Jurkat, Clone E6-1 (cell line): ENCODE results near the gene PPARGC1A.

Experiments used
- DNase-seq: peaks from one replicate; pipeline ENCODE4 v3.0.0-alpha.2; 2011; ENCODE audit warnings: low read depth, low spot score
- H3K4me3 ChIP-seq: 2 replicates; pipeline ENCODE4 v1.5.1; 2011; ENCODE audit warnings: mild to moderate bottlenecking, low read length, control low read depth, moderate library complexity

The PPARGC1A gene

DNA sequence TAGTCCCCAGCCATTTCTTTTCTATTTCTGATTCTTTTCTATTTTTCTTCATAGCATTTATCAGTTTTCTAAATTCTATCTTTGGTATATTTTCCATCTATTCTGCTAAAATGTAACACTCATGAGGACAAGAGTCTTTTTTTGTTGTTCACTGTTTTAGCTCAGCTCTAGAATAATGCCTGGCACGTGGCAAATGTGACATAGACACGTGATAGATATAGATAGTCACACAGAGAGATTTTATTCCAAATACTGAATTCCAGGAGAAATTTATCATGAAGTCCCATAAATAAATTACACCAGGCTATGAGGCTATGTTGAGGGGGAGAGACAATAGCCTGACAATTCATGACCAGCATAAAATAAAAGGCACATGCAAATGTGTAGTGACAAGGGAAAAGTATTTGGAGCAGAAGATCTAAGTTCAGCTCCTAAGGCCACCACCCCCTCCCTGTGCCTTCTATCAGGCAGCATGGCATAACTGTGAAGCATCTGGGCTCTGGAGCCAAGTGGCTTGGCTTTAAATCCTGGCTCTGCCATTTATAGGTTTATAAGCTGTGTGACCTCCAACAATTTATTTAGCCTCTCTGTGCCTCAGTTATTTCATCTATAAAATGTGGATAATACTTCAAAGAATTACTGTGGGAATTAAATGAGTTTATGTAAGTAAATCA lies 25.7 kb upstream of the PPARGC1A start:
- DNase-seq = no peak
- no peak overlapping the region for H3K4me3 ChIP-seq

DNA sequence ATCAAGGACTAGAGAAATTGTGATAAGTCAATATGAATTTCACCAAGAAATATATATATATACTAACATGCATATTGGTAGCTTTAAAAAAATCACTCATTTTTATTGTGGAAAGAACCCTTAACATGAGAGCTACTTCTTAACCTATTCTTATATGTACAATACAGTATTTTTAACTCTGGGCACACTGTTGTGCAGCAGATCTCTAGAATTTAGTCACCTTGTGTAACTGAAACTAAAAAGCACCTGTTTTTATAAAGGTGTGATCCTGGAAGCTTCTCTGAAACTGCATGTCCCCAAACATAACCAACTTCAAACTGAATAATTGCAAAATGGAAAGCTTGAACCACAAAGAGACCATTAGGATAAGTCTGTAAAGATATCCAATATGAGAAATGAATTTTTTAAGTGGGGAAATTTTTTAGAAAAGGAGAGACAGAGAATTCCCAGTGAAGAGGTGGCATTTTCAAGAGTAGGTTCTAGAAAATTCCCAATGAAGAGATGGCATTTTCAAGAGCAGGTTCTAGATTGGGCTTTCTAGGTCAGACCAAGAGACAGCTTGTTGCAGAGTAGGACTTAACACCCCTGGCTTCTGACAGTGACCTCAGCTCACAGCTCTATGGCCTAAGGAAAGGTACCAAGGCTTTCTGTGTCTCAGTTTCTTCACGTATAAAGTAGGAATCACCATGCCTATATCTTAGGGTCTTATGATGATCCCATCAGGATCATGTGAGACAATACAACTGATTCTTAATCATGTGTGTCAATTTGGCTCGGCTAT lies 22.0 kb upstream of the PPARGC1A start:
- no peak for DNase-seq
- H3K4me3 ChIP-seq = no peak overlapping the region

DNA sequence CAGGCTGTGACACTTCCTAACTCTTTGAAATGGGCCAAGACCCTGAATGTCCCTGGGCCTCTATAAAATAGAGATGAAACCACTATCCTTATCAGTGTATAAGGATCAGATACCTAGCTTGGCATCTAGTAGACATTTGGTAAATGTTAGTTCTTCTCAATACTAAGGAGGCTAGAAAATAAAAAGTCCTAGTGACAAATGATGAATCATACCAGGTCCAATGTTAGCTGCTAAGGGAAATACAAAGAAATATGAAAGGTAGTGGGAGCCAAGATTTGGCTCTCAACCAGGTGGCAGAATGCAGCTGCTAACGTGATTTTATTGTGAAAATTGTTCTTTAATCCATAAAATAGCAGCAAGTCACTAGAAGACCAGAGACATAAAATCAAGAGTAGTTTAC lies 19.8 kb upstream of the PPARGC1A start:
- H3K4me3 ChIP-seq = no peak overlapping the region
- no peak for DNase-seq

- DNase-seq = no peak
- no peak overlapping the region for H3K4me3 ChIP-seq
These were observed 17.0 kb upstream of the PPARGC1A start for GRCh38 chr4:23906839-23907238.

DNA sequence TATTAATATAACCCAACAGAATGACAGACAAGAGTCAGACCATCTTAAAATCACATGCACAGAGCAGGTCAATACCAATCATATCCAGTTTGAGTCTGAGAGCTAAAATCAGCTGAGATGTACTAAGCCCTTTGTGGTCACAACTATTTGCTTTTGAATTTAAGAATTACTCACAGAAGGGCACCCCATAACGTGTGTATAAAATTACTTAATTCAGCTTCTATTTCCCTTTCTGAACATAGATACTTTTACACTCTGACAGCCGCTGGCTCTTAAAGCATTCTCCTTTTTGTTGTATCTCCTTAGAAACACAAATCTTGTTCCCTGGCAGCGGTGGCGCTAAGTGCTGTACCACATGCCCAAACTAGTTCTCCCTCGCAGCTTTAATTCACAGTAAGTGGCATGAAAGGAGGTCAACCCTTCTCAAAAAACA lies 14.8 kb upstream of the PPARGC1A start:
- no peak for DNase-seq
- H3K4me3 ChIP-seq = no peak overlapping the region

- DNase-seq = no peak
These were observed 14.1 kb upstream of the PPARGC1A start for GRCh38 chr4:23903859-23904438.

DNA sequence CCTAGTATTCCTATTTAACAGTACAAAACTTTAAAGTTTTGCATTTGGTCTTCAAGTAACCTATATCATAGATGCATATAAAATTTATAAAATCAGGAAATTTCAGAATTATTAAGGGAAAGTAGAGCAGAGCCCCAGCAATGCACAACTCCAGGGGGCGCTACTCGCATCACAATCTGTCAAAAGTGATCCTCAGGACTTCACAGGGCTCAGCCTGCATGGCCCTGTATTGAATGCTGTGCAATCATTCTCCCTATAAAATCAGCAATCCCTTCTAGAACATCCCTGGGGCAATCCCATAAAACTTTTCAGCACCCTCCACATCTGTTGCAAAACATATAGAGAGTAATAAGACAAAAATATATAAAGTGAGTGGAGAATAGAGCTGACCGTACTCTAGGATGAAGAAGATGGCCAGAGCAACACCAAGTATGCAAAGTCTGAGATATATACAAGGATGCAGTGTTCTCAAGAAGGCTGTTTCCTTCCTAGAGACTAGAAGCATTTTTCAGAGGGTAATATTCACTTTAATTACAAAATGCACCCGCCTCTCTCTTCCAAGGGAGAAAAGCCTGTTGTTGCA lies 12.5 kb upstream of the PPARGC1A start:
- no peak overlapping the region for H3K4me3 ChIP-seq
- DNase-seq = no peak

More at GRCh38 chr4:23903859-23904438, 14.1 kb upstream of the PPARGC1A start:
- no peak overlapping the region for H3K4me3 ChIP-seq

DNA sequence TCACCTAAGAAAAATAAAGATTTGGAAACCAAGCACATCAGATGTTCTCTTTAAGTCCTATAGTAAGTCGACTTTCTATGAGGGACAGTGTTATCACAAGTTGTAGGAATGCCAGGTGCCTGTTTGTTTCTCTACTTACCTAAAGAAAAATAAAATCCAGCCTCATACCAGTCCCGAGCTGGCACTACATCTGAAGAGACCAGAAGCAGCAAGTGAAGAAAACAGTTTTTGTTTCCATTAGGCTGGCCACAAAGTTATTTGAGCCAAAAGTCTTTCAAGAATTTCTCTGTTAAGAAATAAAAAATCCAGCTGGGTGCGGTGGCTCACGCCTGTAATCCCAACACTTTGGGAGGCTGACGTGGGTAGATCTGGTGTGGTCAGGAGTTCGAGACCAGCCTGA lies 10.8 kb upstream of the PPARGC1A start:
- no peak overlapping the region for H3K4me3 ChIP-seq
- no peak for DNase-seq

DNA sequence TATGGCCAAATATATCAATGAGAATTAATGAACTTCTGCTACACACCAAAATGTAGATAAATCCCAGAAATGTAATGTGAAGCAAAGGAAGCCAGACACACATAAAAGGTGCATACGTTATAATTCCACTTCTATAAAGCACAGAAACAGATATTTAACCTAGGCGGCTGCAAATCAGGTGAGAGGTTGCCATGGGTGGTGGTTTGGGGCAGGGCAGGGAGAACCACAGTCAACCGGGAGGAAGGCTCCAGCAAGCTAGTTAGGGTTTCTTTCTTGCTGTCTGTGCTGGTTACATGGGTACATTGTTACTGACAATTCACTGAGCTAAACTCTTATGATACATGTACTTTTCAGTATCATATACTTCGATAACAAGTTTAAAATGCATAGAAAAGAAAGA lies 9.7 kb upstream of the PPARGC1A start:
- H3K4me3 ChIP-seq = no peak overlapping the region
- DNase-seq = no peak

DNA sequence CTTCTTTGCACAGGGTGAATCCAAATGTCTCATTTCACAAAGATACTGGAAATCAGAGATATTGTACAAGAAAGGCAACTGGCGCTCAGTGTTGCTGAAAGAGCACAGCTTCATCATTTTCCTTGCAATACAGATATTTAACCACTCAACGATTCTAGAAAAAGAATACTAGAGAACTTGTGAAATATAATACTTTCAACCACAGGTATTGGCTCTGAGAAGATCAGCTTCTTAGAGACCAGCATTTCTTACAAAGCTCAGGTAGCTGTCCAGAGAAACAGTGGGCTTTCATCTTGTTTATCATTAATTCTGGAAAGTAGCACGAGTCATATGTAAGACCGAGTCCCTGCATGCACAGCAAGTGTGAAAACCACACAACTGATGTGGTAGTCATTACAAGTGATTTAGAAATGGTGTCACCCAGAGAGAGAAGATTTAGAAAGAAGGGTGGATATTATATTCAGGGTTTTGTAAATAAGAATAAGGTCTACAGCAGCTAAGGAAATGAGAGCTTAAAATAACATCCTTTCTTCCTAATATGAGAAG lies 7.8 kb upstream of the PPARGC1A start:
- H3K4me3 ChIP-seq = no peak overlapping the region

DNA sequence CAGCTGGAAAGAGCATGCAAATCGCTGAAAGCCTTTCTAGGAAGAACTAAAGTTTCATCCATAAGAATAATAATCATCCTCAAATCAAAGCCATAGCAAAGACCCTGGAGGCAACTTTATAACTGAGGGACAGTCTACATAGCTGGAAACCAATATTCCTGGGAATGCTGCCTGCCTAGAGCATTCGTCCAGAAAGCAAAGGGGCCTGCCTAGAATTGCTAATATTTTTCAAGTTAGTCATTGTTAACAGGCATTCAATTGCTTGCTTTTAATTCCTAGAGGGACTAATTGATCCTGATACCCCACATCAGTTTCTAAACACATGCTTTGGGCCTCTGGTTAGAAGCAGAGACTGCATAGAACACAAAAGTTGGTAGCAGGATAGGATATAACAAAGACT lies 4.2 kb upstream of the PPARGC1A start:
- H3K4me3 ChIP-seq = no peak overlapping the region
- no peak for DNase-seq

More for the DNA sequence above, 7.8 kb upstream of the PPARGC1A start:
- no peak for DNase-seq

DNA sequence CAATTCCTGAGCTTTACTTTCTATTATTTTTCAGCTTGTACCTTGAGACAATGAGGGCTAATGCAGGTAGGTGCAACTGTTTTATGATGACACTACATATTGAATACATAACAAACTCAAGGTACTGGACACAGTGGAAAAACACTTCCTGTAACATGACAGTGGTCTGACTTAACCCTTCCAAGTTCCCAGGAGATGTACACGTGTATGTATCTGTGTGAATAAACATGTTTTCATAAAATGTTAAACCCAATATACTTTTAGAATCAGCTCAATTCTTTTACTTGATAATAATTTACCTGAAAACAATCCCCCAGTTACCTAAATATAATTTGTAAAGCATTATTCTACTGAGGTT lies 1.2 kb upstream of the PPARGC1A start:
- H3K4me3 ChIP-seq = no peak overlapping the region

GRCh38 chr4:23890369-23891063 lies 669 bp upstream of the PPARGC1A start:
- no peak overlapping the region for H3K4me3 ChIP-seq
- DNase-seq = no peak

More for the DNA sequence above, 1.2 kb upstream of the PPARGC1A start:
- DNase-seq = no peak

GRCh38 chr4:23889391-23889790 lies 456 bp downstream of the PPARGC1A start:
- H3K4me3 ChIP-seq = no peak overlapping the region
- no peak for DNase-seq

DNA sequence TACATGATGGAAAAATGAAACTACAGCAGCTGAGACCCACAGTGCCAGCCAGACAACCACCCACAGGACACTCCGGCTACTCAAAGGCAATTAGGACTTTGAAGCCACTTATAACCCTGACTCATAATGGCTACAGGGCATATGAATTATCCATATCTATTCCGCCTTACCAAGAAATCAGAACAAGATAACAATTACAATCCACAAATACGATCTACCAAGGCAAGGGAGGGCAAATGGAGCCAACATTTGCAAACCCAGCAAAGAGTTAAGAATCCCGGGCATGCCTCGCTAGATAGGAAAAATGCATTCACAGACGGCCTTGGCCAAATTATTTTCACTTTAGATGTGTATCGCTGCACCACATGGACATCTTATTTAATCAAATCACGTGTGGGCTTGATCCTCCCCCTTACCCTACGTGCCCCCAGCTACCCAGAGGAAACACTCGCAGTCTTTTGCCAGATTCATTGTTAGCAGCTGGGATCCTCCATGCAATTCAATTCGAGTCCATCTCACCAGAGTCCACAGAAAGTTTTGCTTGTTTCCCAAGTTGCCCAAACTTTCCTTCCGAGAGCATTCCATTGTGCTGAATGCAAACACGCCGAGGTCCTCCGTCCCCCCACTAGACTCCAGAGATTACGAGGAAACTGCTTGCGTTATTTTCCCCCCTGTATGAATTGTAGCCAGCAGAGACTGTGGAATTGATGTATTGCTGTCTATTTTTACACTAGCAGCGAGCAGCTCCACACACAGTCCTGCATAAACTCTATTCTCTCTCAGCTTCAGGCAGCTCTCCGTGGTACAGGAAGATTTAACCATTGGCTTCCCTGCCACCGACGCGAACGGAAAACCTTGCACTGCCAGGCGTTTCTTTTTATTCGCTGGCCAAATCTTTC lies 1.2 kb downstream of the PPARGC1A start:
- DNase-seq = no peak
- H3K4me3 ChIP-seq = no peak overlapping the region

DNA sequence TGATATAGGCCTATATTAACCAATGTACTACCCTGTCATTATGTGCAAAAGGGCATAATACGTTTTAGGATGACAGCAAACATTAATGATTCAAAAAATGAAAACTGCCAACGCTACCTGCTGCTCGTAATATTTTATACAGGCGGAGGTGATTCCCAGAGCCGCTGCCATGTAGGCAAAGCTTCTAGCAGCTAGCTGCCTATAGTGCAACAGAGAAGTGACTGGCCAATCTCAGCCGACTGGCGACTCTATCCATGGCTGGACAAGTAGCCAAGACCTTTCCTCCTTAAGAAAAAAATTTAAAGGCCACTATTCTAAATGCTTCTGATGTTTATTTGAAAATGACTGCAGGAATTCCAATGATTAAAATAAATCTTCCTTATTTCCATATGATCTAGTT lies 1.9 kb downstream of the PPARGC1A start:
- H3K4me3 ChIP-seq = no peak overlapping the region

GRCh38 chr4:23887173-23887572 lies 2.7 kb downstream of the PPARGC1A start:
- H3K4me3 ChIP-seq = no peak overlapping the region
- no peak for DNase-seq

More for the DNA sequence above, 1.9 kb downstream of the PPARGC1A start:
- no peak for DNase-seq

DNA sequence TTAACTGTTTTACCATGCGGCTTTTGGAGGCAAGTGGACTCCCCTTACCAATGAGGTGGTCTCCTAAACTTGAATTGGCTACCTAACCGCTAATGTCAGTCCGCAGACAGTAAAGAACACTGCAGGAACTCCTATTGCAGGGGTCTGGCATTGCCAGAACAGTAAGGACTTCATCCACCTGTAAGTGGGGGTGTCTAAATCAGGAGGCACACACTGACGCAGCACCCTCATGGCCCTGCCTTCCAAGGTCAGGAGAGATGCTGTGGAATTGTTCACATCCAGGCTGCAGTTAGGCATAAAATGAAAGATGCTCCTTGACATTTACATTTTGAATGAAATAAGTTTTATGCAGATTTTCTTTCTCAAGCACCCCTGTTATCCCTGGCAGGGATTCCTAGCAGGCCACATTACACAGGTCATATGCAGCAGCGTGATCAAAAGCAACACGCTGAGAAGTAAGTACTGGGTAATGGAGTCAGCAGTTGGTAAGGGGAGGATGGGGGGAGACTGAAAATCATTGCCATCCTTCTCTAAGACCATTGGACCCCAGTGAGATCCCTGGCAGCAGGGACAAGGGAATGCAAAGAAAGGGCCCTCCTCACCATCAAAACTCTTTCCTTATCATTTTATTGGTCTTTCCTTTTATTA lies 3.8 kb downstream of the PPARGC1A start:
- no peak overlapping the region for H3K4me3 ChIP-seq
- DNase-seq = no peak
